ENCODE data around the gene GMPPA. TPM values are rescaled to one million over a fixed set of nuclear protein-coding genes. Genes with fewer than 3 reads are reported as not detected.

Gene GMPPA
- total RNA-seq, 1 experiment from 2014 or later = 47.6 TPM

DNA sequence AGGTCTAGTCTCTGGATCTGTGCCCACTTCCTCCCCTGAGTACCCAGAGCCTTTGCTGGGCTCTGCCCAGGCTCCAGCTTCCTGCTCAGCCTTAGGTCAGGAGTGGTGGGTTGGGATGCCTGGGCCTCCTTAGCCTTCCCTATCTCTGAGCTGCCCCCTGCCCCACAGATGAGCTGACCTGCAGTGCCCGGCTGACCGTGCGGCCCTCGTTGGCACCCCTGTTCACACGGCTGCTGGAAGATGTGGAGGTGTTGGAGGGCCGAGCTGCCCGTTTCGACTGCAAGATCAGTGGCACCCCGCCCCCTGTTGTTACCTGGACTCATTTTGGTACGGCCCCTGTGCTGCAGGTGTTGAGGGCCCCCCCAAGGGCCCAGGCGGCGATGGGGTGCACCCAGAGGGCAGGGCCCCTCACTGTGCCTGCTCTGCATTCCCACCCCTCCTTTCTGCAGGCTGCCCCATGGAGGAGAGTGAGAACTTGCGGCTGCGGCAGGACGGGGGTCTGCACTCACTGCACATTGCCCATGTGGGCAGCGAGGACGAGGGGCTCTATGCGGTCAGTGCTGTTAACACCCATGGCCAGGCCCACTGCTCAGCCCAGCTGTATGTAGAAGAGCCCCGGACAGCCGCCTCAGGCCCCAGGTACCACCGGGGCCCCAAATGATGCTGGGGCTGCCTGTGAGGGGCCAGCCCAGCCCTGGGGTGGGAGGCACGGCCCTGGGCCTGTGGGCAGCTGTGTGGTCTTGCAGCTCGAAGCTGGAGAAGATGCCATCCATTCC lies 30.1 kb upstream of the GMPPA start:
- no peak for DNase-seq (ENCODE audit: low read depth)

DNA sequence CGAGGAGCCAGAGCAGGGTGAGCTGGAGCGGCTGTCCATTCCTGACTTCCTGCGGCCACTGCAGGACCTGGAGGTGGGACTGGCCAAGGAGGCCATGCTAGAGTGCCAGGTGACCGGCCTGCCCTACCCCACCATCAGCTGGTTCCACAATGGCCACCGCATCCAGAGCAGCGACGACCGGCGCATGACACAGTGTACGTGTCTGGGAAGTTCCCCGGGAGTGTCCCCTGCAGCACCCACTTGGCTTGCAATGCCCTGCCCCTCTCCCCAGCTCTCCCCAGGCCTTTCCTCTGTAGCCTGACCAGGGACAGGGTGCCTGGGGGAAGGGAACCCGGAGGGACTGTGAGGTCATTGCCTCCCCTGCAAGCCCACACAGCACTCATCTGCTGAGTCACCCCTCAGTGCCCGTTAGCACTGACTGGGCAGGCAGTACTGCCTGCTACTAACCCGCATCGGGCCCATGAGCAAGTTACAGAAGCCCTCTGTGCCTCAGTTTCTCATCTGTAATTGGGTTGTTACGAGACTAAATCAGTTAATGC lies 29.4 kb upstream of the GMPPA start:
- peak; percentile 88 for DNase-seq (ENCODE audit: low read depth)

DNA sequence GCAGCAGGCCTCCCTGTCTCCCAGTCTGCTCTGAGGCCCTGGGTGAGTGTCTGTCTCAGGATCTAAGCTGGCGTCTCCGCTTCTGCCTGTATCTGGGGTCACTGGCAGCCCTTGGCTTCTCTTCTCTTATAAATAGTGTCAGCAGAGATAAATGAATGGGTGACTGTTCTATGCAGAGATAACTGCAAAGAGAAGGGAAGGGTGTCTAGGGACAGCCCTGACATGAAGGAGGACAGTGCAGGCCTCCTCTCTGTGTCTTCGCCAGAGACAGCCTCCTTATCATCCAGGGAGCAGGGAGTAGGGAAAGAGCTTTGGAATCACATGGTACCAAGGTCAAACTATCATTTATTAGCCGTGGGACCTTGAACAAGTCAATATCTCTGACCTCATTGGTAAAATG lies 28.3 kb upstream of the GMPPA start:
- DNase-seq (ENCODE audit: low read depth) = no peak

DNA sequence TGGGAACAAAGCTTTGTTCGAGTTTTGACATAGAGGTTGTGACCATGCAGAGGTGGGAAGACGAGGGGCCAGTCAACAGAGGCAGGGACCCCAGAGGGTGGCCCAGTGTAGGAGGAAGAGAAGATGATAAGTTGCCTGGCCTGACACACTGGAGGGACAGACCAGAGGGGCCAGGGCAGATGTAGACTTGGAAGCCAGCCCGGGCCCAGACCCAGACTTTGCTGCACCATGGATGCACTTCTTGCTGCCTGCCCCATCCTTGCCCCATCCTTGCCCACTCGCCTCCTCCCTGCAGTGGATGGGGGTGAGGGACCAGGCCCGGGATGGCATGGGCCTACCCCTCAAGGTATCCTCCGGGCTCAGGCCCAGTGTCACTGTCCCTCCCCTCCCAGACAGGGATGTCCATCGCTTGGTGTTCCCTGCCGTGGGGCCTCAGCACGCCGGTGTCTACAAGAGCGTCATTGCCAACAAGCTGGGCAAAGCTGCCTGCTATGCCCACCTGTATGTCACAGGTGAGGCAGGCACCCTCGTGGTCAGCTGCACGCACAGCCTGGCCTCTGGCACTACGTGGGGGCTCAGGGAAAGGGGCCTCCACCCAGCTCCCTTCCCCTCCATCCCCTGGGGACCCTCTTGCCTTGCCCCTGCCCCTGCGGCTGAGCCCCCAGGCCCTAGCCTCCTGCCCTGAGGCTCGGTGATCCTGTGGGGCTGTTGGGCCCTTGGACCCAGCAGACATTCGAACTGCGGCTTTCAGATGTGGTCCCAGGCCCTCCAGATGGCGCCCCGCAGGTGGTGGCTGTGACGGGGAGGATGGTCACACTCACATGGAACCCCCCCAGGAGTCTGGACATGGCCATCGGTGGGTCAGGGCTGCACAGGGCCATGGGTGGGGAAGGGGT lies 27.0 kb upstream of the GMPPA start:
- DNase-seq (ENCODE audit: low read depth) = no peak

DNA sequence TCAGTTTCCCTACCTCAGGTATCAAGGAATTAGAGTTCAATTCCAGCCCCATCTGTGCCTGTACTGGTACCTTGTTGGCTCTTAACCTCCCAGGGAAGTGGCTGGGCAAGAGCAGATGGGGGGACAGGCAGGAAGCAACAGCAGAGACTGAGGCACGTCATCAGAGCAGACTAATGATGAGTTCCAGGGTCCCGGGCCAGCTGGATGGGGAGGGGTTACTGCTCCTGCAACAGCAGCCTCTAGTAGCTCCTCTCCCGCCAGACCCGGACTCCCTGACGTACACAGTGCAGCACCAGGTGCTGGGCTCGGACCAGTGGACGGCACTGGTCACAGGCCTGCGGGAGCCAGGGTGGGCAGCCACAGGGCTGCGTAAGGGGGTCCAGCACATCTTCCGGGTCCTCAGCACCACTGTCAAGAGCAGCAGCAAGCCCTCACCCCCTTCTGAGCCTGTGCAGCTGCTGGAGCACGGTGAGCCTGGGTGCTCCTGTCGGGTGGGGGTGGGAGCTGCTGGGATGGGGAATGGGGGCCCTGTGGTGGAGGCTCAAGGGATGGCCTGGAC lies 26.0 kb upstream of the GMPPA start:
- DNase-seq (ENCODE audit: low read depth) = no peak

DNA sequence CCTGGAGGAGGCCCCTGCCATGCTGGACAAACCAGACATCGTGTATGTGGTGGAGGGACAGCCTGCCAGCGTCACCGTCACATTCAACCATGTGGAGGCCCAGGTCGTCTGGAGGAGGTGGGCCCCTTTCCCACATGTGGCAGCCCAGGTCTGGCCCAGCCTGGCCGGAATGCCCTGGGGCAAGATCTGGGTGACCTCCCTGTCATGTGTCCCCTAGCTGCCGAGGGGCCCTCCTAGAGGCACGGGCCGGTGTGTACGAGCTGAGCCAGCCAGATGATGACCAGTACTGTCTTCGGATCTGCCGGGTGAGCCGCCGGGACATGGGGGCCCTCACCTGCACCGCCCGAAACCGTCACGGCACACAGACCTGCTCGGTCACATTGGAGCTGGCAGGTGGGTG lies 25.2 kb upstream of the GMPPA start:
- DNase-seq (ENCODE audit: low read depth) = no peak

DNA sequence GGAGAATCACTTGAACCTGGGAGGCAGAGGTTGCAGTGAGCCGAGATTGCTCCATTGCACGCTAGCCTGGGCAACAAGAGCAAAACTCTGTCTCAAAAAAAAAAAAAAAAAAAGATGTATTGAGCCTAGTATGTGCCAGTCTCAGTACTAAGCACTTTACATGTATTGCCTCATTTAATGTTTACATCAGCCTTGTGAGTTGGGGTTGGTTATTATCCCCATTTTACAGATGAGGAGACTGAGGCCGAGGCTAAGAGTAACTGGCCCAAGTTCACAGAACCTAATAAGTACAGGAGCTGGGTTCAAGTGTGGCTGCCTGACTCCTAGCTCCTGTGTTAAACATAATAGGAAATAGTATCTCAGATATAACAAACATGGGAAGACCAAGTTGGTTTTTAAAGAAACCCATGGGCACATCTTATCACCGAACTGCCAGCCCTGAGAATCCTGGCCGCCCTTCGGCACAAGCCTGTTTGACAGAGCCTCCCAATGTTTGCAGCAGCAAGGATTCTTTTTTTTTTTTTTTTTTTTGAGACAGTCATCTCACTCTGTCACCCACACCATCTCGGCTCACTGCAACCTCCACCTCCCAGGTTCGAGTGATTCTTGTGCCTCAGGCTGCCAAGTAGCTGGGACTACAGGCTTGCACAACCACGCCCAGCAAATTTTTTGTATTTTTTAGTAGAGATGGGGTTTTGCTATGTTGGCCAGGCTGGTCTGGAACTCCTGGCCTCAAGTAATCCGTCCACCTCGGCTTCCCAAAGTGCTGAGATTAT lies 24.2 kb upstream of the GMPPA start:
- DNase-seq (ENCODE audit: low read depth) = no peak

DNA sequence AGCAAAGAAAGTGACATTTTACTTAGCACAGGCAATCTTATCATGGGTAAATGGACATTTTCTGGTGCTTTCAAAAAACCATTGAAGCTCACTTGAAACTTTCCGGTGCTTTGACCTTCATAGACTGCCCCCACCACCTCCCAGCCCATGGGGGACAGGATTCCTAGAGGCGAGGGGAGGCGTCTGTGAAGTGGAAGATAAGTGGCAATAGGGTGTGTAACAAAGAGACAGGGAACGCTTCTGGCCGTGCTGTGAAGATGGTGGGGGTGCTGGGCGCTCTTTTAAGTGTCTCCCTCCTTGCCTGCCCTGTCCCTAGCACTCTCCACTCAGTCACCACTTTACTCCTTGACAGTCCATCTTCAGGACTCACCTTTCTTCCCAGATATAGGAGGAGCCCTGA lies 23.4 kb upstream of the GMPPA start:
- no peak for DNase-seq (ENCODE audit: low read depth)

DNA sequence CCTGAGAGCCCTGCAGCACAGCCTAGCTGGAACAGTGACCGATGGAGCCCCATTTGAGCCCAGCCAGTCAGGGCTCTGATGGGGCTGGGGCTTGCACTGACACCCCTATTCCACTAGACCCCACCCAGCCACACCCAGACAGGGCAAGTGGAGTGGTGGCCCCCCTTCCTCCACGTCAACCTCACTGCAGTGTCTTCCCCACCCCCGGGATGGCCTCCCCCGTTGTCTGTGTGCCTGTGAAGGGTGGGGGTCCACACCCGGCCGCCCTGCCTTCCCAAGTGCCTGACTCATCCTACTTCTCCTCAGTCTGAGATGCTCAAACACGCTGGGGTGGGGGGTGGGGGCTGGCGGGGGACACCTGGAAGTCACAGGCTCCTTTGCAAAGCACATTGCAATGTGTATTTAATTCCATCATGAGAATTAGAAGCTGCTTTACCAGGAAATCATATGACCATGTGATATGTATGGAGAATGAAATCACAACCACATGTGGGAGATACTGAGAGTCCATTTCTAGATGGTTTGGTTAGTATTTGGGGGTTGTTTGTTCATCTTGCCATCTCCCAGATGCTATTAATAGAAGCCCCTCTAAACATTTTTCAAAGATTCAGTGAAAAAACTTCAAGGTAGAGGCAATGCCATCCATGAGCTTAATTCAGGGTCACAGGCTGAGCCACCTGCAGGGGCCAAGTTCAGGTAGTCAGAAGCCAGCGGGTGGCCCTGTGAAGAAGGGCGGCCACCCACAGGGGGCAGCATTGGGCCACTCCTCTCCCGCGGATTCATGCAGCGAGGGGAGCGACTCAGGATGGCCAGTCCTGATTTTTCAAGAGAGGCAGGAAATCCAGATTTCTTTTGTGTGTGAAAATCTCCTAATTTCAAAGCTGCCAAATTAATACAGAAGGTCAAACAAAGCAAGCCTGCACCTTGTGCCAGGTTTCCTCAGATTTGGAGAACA lies 22.7 kb upstream of the GMPPA start:
- DNase-seq (ENCODE audit: low read depth) = peak; percentile 71

DNA sequence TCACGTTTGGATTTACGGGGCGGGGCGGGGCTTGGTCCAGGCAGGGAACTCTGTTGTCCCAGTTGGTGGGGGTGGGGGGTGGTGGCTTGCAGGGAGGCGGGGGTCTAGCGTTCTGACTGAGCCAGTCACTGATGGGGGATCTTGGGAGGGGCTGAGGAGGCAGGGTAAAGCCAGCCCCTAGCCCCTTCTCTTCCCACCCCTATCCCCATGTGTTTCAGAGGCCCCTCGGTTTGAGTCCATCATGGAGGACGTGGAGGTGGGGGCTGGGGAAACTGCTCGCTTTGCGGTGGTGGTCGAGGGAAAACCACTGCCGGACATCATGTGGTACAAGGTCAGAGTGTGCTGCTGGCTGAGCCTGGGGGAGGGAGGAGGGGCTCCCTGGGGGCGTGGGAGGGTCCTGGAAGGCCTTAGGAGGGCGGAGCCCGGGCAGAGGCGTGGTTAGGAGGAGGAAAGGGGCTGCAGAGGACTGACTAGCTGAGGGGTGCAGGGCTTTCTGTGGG lies 22.0 kb upstream of the GMPPA start:
- DNase-seq (ENCODE audit: low read depth) = no peak

DNA sequence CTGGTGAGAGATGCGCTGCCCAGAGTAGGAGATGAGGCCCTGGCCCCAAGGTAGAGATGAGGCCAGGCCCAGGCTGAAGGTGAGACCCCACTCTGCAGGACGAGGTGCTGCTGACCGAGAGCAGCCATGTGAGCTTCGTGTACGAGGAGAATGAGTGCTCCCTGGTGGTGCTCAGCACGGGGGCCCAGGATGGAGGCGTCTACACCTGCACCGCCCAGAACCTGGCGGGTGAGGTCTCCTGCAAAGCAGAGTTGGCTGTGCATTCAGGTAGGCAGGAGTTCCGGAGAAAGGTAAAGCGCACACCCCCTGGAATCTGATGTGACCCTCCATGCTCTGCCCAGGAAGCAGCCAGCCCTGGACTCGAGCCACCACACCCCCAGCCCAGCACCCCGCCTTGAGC lies 21.5 kb upstream of the GMPPA start:
- no peak for DNase-seq (ENCODE audit: low read depth)

DNA sequence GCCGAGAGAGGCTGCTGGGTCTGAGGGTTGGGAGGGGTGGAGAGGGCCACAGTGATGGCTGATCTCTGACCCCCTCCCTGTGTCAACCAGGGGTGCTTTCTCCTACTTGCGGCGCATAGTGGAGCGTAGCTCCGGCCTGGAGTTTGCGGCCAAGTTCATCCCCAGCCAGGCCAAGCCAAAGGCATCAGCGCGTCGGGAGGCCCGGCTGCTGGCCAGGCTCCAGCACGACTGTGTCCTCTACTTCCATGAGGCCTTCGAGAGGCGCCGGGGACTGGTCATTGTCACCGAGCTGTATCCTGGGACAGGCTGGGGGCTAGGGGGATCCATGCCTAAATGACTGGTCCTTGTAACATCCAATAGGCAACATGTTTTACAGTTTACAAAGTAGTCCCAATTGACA lies 20.9 kb upstream of the GMPPA start:
- DNase-seq (ENCODE audit: low read depth) = no peak

DNA sequence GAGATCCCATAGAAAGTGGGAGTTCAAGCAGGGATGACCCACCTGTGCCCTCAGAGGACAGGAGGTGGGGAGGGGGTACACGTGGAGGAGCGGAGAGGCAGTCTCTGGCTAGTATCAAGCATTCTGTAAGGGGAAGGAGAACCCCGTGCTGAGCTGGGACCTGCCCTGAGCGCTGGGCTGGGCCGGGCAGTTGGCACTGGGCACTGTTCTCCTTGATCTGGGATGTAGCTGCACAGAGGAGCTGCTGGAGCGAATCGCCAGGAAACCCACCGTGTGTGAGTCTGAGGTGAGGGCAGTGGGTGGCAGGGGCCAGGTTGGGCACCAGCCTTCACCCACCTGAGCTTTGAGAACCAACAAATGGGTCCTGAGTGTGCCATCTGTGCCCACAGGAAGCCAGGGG lies 19.8 kb upstream of the GMPPA start:
- DNase-seq (ENCODE audit: low read depth) = no peak

DNA sequence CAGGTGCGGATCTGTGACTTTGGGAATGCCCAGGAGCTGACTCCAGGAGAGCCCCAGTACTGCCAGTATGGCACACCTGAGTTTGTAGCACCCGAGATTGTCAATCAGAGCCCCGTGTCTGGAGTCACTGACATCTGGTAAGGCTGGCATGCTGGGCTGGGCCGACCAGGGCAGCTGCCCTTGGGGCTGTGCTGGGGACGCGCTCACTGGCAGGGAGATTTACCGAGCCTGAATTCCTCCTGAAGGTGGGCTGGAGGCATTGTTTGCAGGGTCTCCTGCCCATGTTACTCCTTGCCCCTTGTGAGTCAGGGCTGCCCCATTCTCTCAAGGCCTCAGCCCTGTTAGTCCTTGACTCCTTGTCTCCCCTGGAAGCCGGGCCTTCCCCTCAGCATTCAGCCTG lies 18.7 kb upstream of the GMPPA start:
- no peak for DNase-seq (ENCODE audit: low read depth)

DNA sequence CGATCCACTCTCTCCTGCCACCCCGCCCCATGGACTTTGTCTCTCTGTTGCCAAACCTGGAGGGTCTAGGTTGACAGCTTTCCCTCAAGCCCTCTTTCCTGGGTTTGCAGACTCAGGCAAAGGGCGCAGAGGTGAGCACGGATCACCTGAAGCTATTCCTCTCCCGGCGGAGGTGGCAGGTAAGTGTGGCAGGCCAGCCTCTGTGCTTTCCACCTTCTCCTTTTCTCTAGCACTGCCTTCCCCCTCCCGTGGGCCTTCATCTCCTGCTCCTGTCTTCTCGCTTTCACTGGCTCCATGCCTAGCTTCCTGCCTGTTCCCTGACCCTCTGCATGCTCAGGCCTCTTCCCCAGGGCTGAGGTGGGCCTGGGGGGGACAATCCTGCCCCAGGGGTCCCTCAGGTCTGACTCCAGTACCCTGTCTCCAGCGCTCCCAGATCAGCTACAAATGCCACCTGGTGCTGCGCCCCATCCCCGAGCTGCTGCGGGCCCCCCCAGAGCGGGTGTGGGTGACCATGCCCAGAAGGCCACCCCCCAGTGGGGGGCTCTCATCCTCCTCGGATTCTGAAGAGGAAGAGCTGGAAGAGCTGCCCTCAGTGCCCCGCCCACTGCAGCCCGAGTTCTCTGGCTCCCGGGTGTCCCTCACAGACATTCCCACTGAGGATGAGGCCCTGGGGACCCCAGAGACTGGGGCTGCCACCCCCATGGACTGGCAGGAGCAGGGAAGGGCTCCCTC lies 15.9 kb upstream of the GMPPA start:
- no peak for DNase-seq (ENCODE audit: low read depth)

DNA sequence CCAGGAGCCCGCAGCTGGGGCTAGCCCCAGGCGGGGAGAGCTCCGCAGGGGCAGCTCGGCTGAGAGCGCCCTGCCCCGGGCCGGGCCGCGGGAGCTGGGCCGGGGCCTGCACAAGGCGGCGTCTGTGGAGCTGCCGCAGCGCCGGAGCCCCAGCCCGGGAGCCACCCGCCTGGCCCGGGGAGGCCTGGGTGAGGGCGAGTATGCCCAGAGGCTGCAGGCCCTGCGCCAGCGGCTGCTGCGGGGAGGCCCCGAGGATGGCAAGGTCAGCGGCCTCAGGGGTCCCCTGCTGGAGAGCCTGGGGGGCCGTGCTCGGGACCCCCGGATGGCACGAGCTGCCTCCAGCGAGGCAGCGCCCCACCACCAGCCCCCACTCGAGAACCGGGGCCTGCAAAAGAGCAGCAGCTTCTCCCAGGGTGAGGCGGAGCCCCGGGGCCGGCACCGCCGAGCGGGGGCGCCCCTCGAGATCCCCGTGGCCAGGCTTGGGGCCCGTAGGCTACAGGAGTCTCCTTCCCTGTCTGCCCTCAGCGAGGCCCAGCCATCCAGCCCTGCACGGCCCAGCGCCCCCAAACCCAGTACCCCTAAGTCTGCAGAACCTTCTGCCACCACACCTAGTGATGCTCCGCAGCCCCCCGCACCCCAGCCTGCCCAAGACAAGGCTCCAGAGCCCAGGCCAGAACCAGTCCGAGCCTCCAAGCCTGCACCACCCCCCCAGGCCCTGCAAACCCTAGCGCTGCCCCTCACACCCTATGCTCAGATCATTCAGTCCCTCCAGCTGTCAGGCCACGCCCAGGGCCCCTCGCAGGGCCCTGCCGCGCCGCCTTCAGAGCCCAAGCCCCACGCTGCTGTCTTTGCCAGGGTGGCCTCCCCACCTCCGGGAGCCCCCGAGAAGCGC lies 15.0 kb upstream of the GMPPA start:
- no peak for DNase-seq (ENCODE audit: low read depth)

DNA sequence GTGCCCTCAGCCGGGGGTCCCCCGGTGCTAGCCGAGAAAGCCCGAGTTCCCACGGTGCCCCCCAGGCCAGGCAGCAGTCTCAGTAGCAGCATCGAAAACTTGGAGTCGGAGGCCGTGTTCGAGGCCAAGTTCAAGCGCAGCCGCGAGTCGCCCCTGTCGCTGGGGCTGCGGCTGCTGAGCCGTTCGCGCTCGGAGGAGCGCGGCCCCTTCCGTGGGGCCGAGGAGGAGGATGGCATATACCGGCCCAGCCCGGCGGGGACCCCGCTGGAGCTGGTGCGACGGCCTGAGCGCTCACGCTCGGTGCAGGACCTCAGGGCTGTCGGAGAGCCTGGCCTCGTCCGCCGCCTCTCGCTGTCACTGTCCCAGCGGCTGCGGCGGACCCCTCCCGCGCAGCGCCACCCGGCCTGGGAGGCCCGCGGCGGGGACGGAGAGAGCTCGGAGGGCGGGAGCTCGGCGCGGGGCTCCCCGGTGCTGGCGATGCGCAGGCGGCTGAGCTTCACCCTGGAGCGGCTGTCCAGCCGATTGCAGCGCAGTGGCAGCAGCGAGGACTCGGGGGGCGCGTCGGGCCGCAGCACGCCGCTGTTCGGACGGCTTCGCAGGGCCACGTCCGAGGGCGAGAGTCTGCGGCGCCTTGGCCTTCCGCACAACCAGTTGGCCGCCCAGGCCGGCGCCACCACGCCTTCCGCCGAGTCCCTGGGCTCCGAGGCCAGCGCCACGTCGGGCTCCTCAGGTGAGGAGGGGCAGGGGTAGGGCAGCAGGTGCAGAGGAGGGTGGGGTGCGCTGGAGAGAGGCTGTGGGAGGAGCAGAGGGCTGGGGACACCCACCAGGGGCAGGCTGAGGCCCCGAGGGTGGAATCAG lies 14.1 kb upstream of the GMPPA start:
- DNase-seq (ENCODE audit: low read depth) = no peak

DNA sequence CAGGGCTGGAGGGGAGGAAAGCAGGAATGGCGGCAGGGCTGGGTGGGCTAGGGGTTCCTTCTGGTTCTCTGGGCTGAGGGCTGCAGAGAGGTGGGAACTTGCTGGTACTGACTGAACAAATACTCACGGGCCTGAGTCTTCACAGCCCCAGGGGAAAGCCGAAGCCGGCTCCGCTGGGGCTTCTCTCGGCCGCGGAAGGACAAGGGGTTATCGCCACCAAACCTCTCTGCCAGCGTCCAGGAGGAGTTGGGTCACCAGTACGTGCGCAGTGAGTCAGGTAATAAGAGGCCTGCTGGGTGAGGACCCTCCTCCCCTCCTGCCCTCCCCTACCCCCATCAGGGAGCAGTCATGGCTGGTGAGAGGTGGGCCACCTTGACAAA lies 13.5 kb upstream of the GMPPA start:
- no peak for DNase-seq (ENCODE audit: low read depth)
